HG03135 (cell line): ENCODE measurements around the gene ABHD1.

ENCODE experiments used
- ATAC-seq: cut with Tn5 transposase; IDR thresholded peaks from one replicate; pipeline ENCODE4 v1.9.1; 2021; ENCODE audit warnings: mild to moderate bottlenecking, moderate library complexity; ENCODE audit not compliant: unreplicated experiment

Gene ABHD1

GRCh38 chr2:27134781-27135477, 11.3 kb downstream of the ABHD1 start:
- no peak for ATAC-seq

- ATAC-seq = no peak
Measured at GRCh38 chr2:27135478-27135955, 11.9 kb downstream of the ABHD1 start.

- no peak for ATAC-seq
Measured at GRCh38 chr2:27136751-27137150, 13.1 kb downstream of the ABHD1 start.

- no peak for ATAC-seq
Measured at GRCh38 chr2:27137322-27137935, 13.8 kb downstream of the ABHD1 start.

- no peak for ATAC-seq
Measured at GRCh38 chr2:27138111-27138510, 14.5 kb downstream of the ABHD1 start.

- ATAC-seq = no peak
Measured at GRCh38 chr2:27139310-27139709, 15.7 kb downstream of the ABHD1 start, which contains the start of gene PRR30. PRR30 (minus strand) TSS chr2:27139410; CDS start chr2:27138329, 1,081 bp downstream.

GRCh38 chr2:27143285-27143684, 19.7 kb downstream of the ABHD1 start:
- no peak for ATAC-seq

- no peak for ATAC-seq
Measured at GRCh38 chr2:27145682-27146081, 22.1 kb downstream of the ABHD1 start.

- ATAC-seq = no peak
Measured at GRCh38 chr2:27147935-27148334, 24.3 kb downstream of the ABHD1 start.

- ATAC-seq = no peak
Measured at GRCh38 chr2:27148801-27149439, 25.3 kb downstream of the ABHD1 start, which contains the start of gene TCF23. TCF23 (plus strand) TSS chr2:27149004; CDS start chr2:27149134, 130 bp downstream.

- ATAC-seq = no peak
Measured at GRCh38 chr2:27149570-27150405, 26.2 kb downstream of the ABHD1 start.

GRCh38 chr2:27150639-27151230, 27.1 kb downstream of the ABHD1 start:
- ATAC-seq = no peak

GRCh38 chr2:27152102-27152795, 28.6 kb downstream of the ABHD1 start:
- no peak for ATAC-seq

- ATAC-seq = no peak
Measured at GRCh38 chr2:27152796-27153464, 29.3 kb downstream of the ABHD1 start.

- ATAC-seq = no peak
Measured at GRCh38 chr2:27154488-27154887, 30.9 kb downstream of the ABHD1 start.

GRCh38 chr2:27155069-27155520, 31.5 kb downstream of the ABHD1 start:
- no peak for ATAC-seq

GRCh38 chr2:27158468-27158867, 34.9 kb downstream of the ABHD1 start:
- ATAC-seq = no peak

- ATAC-seq = no peak
Measured at GRCh38 chr2:27159271-27159670, 35.7 kb downstream of the ABHD1 start.

GRCh38 chr2:27160191-27160590, 36.6 kb downstream of the ABHD1 start:
- ATAC-seq = no peak
